GM21717 (cell line): ENCODE results near the gene ERGIC1.
"Not testable (repeated sequence)": the region's sequence is repeated elsewhere in the genome, so short reads cannot be mapped to it uniquely, and the experiment has no call there.

ENCODE experiments used
- ATAC-seq: cut with Tn5 transposase; IDR thresholded peaks from one replicate; pipeline ENCODE4 v1.9.1; 2021; ENCODE audit warnings: mild to moderate bottlenecking, moderate library complexity; ENCODE audit not compliant: unreplicated experiment

The ERGIC1 gene

GRCh38 chr5:172799416-172799815 lies 34.6 kb upstream of the ERGIC1 start:
- ATAC-seq = no peak

- no peak for ATAC-seq
Measured at GRCh38 chr5:172800088-172800551, 33.9 kb upstream of the ERGIC1 start.

GRCh38 chr5:172801179-172801671 lies 32.8 kb upstream of the ERGIC1 start:
- no peak for ATAC-seq

GRCh38 chr5:172802112-172802511 lies 31.9 kb upstream of the ERGIC1 start:
- no peak for ATAC-seq

GRCh38 chr5:172802567-172803176 lies 31.4 kb upstream of the ERGIC1 start:
- ATAC-seq = no peak

GRCh38 chr5:172805018-172805683 lies 28.9 kb upstream of the ERGIC1 start:
- ATAC-seq = no peak

GRCh38 chr5:172805736-172806255 lies 28.3 kb upstream of the ERGIC1 start:
- ATAC-seq = no peak

GRCh38 chr5:172806897-172807672 lies 27.0 kb upstream of the ERGIC1 start:
- ATAC-seq = peak; percentile 92

GRCh38 chr5:172807766-172808311 lies 26.2 kb upstream of the ERGIC1 start:
- no peak for ATAC-seq

- ATAC-seq = no peak
Measured at GRCh38 chr5:172809774-172810173, 24.3 kb upstream of the ERGIC1 start.

- not testable (repeated sequence) for ATAC-seq
Measured at GRCh38 chr5:172810996-172811395, 23.1 kb upstream of the ERGIC1 start.

GRCh38 chr5:172815631-172816030 lies 18.4 kb upstream of the ERGIC1 start:
- ATAC-seq = no peak

- no peak for ATAC-seq
Measured at GRCh38 chr5:172816925-172817562, 17.0 kb upstream of the ERGIC1 start.

- no peak for ATAC-seq
Measured at GRCh38 chr5:172817664-172818063, 16.4 kb upstream of the ERGIC1 start.

- no peak for ATAC-seq
Measured at GRCh38 chr5:172818081-172818480, 16.0 kb upstream of the ERGIC1 start.

- ATAC-seq = no peak
Measured at GRCh38 chr5:172819569-172819968, 14.5 kb upstream of the ERGIC1 start.

GRCh38 chr5:172820046-172820767 lies 13.8 kb upstream of the ERGIC1 start:
- ATAC-seq = no peak

GRCh38 chr5:172821340-172821985 lies 12.6 kb upstream of the ERGIC1 start:
- no peak for ATAC-seq

GRCh38 chr5:172823840-172824362 lies 10.2 kb upstream of the ERGIC1 start:
- no peak for ATAC-seq
